GM18511 (cell line): ENCODE data around the gene ATG2A.
"Not testable (repeated sequence)": the region's sequence is repeated elsewhere in the genome, so short reads cannot be mapped to it uniquely, and the experiment has no call there.

Experiments
- ATAC-seq: cut with Tn5 transposase; IDR thresholded peaks from one replicate; pipeline ENCODE4 v1.9.1; 2021; ENCODE audit warnings: mild to moderate bottlenecking, moderate library complexity; ENCODE audit not compliant: unreplicated experiment

ATG2A gene

DNA sequence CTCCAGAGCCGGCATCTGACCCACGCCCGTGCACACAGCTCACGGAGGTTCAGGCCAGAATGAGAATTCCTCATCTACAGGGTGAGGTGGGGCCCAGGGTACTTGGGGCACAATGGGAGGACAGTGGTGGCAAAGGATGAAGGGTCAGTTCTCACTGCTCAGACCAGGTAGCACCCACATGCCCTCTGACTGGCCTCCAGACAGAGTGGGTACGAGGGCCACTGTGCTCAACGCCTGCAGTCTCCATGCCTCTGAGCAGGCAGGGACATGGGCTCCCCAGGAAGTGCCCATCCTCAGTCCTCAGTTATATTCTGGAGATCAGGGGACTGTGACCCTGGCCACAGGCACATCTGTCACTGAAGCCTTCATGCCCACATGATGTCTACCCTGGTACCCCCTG lies 59.5 kb downstream of the ATG2A start:
- ATAC-seq, result no peak

DNA sequence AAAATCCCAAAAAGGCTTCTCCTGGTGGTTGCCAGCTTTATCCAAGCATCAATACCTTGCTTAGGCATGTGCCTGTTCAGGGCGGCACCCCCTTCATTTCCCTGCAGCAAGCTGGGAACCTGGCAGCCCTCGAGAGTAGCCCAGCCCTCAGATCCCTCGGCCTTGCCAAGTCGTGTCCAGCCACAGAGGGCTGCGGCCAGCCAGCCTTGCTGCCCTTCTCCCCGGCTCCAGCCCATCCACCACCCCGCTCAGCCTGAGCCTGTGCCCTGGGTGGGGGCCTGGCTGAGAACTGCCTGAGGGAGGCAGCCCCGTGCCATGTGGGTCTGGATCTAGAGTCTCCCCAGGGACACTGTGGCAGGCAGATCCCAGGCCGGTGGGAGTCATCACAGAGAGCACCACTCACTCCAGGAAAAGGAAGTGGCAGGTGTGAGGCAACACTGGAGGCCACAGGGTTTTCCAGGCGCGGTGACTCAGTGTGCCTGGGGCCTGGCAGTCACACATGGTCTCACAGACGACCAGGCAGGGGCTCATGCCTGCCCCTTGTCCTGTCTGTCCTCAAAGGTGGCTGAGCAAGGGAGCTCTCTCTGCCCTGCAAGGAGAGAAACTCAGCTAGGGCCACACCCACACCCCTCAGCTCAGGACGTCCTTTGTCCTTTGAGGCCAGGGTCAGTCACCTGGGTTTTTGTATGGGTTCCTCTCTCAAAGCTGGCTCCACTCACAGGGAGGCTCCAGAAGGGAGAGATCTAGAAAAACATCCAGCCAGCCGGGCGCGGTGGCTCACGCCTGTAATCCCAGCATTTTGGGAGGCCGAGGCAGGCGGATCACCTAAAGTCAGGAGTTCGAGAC lies 60.4 kb downstream of the ATG2A start:
- ATAC-seq, result no peak

DNA sequence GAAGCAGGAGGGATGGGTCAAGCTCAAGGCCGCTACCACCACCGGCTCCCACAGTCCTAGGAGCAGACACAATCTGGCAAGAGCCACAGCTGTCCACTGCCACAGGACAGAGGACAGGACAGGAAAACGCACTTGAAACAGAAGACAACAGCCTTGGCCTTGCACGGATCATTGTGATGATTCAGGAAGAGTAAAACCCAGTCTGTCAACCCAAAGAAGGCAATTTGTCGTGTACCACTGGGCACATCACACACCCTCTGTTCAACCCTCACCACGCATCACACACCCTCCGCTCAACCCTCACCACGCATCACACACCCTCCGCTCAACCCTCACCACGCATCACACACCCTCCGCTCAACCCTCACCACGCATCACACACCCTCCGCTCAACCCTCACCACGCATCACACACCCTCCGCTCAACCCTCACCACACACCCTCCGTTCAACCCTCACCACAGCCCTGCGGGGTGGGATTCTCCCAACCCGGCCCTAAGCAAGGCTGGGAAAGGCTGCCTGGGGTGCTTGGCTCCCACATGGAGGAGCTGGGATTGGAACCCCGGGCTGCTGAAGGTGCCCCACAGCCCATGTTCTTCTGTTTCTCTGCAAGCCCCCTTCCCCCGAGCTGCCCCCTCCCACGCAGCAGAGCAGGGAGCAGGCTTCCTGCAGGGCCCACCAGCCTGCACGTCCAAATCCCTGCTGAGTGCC lies 61.3 kb downstream of the ATG2A start:
- no peak for ATAC-seq

DNA sequence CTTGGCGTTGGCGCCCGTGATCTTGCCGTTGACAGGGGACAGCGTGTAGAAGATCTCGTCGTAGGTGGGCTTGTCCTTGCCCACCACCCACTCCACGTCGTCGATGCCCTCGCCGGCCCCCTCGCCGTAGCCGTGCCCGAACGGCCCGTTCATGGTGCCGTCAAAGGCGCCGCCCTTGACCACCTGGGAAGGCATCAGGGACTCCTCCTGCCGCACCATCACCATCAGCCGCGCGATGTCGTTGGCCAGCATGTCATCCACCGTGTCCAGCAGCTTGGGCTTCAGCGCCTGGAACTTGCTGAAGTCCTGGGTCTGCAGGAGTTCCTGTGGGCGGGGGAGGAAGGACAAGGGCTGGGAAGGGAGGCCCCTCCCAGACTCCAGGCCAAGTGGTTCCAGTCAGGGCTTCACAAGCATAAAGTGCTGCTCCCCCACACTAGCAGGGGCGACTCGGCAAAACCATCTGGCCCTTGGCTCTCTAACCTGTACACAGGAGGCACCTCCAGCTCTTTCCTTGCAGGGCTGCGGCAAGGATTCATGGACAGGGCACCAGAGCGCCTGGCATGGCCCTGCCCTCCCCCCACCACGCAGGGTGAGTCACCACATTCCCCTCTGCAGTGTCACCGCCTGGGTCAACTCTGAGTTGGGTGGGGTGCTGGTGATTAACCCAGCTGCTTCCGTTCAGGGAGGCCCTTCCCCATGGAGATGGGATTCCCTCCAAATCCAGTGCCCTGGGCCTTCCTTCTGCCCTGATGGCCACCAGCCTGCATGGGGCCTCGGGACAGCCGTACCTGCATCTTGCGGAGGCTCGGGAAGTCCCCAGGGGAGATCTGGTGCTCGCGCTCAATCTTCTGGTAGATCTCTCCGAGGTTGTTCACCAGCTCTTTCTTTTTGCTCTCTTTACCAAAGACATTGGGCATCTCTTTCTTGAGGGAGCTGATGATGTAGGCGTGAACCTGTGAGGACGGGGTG lies 62.2 kb downstream of the ATG2A start:
- ATAC-seq, result no peak

DNA sequence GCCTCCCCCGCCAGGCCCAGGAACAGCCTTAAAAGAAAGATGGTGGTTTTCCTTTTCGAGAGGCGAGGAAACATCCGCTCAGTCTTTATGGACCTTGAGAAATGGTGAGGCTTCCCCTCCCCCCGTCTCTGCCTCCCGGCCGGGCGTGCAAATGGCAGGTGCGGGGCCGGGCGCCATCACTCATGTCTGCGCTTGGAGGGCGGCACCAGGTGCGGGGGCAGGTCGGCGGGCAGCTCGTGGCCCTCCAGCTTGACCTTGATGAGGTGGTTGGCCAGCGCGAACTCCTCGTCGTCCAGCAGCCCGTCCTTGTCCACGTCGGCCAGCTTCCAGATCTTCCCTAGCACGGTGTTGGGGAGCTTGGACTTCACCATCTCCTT lies 62.9 kb downstream of the ATG2A start:
- ATAC-seq, result no peak

GRCh38 chr11:64853709-64854108 lies 63.3 kb downstream of the ATG2A start:
- no peak for ATAC-seq

DNA sequence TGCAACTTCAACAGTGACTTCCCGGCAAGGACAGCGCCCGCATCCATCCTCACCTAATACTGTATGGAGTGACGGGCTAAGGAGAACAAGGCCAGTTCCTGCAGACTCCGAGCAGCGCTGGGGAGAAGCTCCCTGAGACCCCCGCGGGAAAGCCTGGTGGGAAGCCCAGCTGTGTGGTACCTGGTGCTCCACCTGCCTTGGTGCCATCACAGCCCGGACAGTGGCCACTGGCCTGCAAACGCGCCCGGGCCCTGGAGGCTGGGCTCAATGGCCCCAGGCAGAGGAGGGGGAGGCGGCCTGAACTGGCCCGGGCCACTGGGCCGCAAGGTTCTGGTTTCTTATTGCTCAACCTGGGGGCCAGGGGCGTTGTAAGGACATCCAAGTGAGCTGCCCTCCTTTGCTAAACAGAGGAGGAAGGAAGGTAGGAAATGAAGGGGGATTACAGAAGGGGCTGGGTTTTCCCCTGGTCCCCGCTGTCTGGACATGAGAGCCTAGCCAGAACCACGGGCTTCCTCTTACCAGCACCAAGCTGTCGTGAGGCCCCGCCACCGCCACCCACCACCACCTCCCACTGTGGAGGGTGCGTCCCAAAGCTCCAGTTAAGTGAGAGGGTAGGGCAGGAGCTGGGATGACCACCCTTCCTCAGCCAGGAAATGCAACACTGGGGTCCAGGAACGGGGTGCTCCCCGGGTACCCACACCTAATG lies 64.1 kb downstream of the ATG2A start:
- no peak for ATAC-seq

DNA sequence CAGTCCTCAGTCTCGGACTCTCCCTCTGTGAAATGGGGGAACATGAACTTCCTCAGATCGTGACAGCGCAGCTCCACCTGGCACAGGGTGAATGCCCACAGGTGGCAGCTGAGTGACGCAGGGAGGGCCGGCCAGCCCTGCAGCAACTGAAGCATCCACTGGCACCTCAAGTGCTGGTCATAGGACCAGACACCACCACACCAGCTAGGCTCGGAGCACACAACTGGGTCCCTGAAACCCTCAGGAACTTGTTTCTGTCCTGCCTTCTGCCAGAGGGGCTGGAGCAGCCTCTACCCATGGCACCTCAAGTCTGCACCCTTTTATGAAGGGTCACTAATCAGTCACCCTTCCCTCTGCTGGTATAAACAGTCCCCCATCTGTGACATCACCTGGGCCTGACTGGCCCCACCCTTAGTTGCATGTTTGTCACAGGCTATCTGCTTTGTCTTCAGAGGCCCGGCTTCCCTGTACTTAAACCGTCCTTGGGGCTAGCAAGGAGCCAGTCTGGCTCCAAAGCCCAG lies 65.1 kb downstream of the ATG2A start:
- no peak for ATAC-seq

- peak; percentile 73 for ATAC-seq
Measured at GRCh38 chr11:64850979-64851567, 65.9 kb downstream of the ATG2A start.

DNA sequence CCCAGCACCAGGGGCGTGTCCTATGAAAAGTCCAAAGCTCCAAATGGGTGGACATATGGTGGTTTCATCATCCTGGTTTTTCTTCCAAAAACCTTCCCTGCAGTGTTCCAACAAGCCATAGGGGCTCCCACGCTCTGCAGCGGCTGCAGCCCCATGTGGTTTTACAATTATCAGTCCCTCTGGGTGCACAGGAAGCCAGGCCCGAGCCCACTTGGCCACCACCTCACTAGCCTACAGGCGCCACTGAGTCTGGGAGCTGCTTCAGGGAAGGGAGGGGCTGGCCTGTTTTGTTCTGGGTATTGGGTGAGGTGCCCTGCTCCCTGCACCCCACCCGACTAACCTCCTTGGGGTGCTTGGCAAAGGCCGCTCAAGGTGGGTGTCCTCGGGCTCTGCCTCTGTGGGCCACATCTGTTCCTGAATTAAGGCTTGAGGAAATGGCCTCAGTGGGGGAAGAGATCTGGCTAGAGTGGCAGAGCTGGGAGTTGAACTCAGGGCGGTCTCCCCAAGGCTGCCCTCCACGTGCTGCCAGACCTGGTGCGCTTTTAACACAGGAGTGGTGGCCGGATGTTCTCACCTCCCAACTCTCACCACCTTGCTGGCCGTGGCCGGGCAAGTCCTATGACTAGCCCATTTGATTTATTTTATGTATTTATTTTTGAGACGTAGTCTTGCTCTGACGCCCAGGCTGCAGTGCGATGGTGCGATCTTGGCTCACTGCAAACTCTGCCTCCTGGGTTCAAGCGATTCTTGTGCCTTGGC lies 67.2 kb downstream of the ATG2A start:
- ATAC-seq, result no peak

DNA sequence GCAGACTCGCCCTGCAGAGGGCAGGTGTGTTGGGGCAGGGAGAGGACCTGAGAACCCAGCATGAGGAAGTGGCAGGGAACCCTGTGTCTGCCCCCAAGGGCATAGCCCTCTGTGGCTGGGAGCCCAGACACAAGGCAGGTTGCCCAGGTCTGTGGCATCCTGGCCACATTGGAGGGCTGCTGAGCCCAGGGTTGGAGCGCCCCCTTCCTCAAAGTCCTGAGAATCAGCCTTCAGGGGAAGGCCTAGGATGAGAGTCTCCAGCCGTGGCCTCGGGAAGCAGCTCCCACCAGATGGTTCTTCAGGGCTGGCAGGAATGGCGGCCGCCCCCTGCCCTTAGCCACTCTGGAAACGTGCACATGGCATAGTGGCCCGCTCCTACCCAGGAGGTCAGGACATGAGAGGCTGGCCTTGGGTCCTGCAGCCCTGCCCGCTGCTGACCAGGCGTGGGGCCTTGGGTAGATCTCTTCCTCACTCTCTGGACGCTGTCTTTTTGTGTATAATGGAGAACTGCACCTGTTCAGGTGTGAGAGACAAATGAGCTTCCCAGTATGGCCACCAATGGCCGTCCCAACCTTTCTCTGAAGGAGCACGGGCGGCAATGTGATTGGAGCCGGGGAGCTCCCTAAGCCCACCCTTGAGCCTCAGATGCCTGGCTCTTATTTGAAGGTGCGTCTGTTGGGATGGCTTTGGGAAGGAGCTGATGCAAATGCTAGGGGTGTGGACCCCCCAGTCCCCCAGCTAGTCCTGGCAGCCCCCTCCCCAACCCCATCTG lies 68.0 kb downstream of the ATG2A start:
- ATAC-seq, result no peak

- no peak for ATAC-seq
Measured at GRCh38 chr11:64848214-64848825, 68.7 kb downstream of the ATG2A start.

GRCh38 chr11:64846998-64847666 lies 69.9 kb downstream of the ATG2A start:
- ATAC-seq, result no peak

DNA sequence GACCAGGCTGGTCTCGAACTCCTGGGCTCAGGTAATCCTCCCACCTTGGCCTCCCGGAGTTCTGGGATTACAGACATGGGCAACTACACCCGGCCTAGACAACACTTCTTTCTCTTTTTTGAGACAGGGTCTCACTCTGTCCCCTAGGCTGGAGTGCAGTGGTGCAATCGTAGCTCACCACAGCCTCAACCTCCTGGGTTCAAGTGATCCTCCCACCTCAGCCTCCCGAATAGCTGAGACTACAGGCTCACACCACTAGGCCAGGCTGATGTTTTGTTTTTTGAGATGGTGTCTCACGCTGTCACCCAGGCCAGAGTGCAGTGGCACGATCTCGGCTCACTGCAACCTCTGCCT lies 71.3 kb downstream of the ATG2A start:
- ATAC-seq, result not testable (repeated sequence)

DNA sequence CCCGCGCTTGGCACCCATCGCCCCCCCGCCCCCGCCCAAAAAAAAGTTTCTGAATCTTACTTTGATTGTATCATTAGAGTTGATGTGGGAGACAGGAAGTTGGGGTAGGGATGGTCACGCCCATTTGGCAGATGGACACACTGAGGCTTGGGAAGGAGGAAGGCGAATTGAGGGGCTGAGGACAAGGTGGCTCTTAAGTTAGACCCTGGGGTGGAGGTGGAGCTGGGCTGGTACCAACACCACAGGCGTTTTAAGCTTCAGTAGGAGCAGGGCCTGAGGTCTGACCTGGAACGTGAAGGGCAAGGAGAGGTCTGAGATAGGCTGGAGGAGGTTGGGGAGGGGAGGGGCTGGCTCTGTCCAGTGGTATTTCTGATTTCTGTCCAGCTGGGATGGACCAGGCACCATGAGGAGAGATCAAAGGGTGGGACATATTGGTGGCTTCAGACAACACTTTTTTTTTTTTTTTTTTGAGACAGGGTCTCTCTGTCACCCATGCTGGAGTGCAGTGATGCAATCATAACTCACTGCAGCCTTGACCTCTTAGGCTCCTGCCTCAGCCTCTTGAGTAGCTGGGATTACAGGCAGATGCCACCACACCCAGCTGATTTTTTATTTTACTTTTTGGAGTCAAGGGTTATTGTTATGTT lies 71.8 kb downstream of the ATG2A start:
- ATAC-seq, result no peak
